GM12878 (cell line): ENCODE results near the gene MKRN1. TPM values are rescaled to one million over a fixed set of nuclear protein-coding genes. Genes with fewer than 3 reads are reported as not detected.
"Not testable (repeated sequence)": the region's sequence is repeated elsewhere in the genome, so short reads cannot be mapped to it uniquely, and the experiment has no call there.

ENCODE experiments used
- ATAC-seq: fragments of 200-7000 bp; cut with Tn5 transposase; 3 replicates; pipeline ENCODE4 v1.9.1; 2020; ENCODE audit warnings: mild to moderate bottlenecking, moderate library complexity
- BruUV-seq: library from RNA; stranded (reverse); fragments of 400-500 nt; replicated peaks from 2 replicates; lab custom pipeline; 2021; lab: Mats Ljungman, UMichigan
- CTCF ChIA-PET: fragments of 300-600 bp; sonication (Branson Sonifier 250); formaldehyde crosslinking; extraction: SDS; loops from one replicate; lab custom pipeline; 2021; ENCODE audit warnings: inconsistent platforms; lab: Yijun Ruan, JAX
- POLR2A ChIA-PET: fragments of 350-600 bp; formaldehyde crosslinking; extraction: SDS; loops from one replicate; lab custom pipeline; 2021; ENCODE audit warnings: inconsistent platforms; lab: Charles Lee
- RAD21 ChIA-PET: fragments of 300-600 bp; sonication (Branson Sonifier 250); formaldehyde crosslinking; loops from one replicate; lab custom pipeline; 2023; ENCODE audit warnings: antibody characterized with exemption; ENCODE audit not compliant: unreplicated experiment; lab: Charles Lee
- SMC1A ChIA-PET: fragments of 300-600 bp; sonication (Branson Sonifier 250); formaldehyde crosslinking; loops from one replicate; lab custom pipeline; 2023; ENCODE audit not compliant: unreplicated experiment, uncharacterized antibody; lab: Charles Lee
- DNase-seq: peaks from one replicate; pipeline ENCODE4 v3.0.0-alpha.2; 2011; ENCODE audit warnings: low read depth, low spot score
- FAIRE-seq: peaks from 3 replicates; lab custom pipeline; 2011; peaks lifted over from hg19 to GRCh38; lab: Jason Lieb, UNC
- H2AFZ ChIP-seq: 2 replicates; pipeline ENCODE4 v1.6.0; 2011; ENCODE audit warnings: low read depth, low read length, control low read depth; ENCODE audit not compliant: control insufficient read depth
- H3K27ac ChIP-seq: 2 replicates; pipeline ENCODE4 v1.5.1; 2011; ENCODE audit warnings: control low read depth; ENCODE audit not compliant: control insufficient read depth, insufficient read depth
- H3K27me3 ChIP-seq, 2 experiments: replicated peaks in 1 of 2; 2 replicates each; pipeline versions ENCODE4 v1.6.0 to v1.6.1; 2011; ENCODE audit warnings: low read length in 1 of 2; ENCODE audit not compliant: control insufficient read depth in 2 of 2, insufficient read depth in 2 of 2
- H3K36me3 ChIP-seq, 2 experiments: 2 replicates each; pipeline ENCODE4 v1.5.1; 2011; ENCODE audit warnings: low read length in 1 of 2; ENCODE audit not compliant: control insufficient read depth in 2 of 2, insufficient read depth in 2 of 2
- H3K4me1 ChIP-seq: 2 replicates; pipeline ENCODE4 v1.6.1; 2011; ENCODE audit warnings: mild to moderate bottlenecking, low read length, moderate library complexity, mixed read lengths; ENCODE audit not compliant: control insufficient read depth, insufficient read depth
- H3K4me2 ChIP-seq: 2 replicates; pipeline ENCODE4 v1.6.0; 2011; ENCODE audit warnings: control low read depth; ENCODE audit not compliant: control insufficient read depth, insufficient read depth
- H3K4me3 ChIP-seq: fragments of 200-600 bp; sonication (generic); 2 replicates; pipeline ENCODE4 v1.5.1; 2016
- H3K79me2 ChIP-seq: 2 replicates; pipeline ENCODE4 v1.6.0; 2011; ENCODE audit warnings: low read length; ENCODE audit not compliant: control insufficient read depth, insufficient read depth
- H3K9ac ChIP-seq: 2 replicates; pipeline ENCODE4 v1.8.0; 2011; ENCODE audit warnings: low read length, control low read depth, mixed read lengths; ENCODE audit not compliant: control insufficient read depth, insufficient read depth
- H3K9me3 ChIP-seq: replicated peaks from 3 replicates; pipeline ENCODE4 v1.5.1; 2011; ENCODE audit warnings: mild to moderate bottlenecking, low read length; ENCODE audit not compliant: control insufficient read depth, insufficient read depth
- H4K20me1 ChIP-seq: 2 replicates; pipeline ENCODE4 v1.6.0; 2011; ENCODE audit not compliant: control insufficient read depth, insufficient read depth
- DPF2 ChIP-seq: fragments of 450-650 bp; IDR thresholded peaks from 2 replicates; pipeline ENCODE4 v1.6.1; 2017; ENCODE audit warnings: mild to moderate bottlenecking
- ZBTB40 ChIP-seq: fragments of 450-650 bp; IDR thresholded peaks from 2 replicates; pipeline ENCODE4 v1.6.1; 2016; ENCODE audit warnings: mild to moderate bottlenecking, moderate library complexity, borderline replicate concordance
- WGBS: methylation state at CpG from one replicate; pipeline ENCODE4 v1.1.6; 2016; ENCODE audit warnings: low lambda C conversion rate; ENCODE audit not compliant: insufficient replicate concordance, insufficient coverage; ENCODE audit errors: missing lambda C conversion rate; 5-methylcytosine and 5-hydroxymethylcytosine counted together
- in situ Hi-C: fragments of 300-500 bp; cut with MboI; formaldehyde crosslinking; loops from 9 replicates; pipeline ENCODE4 v1.14.3; 2018; ENCODE audit warnings: mixed read lengths
- intact Hi-C: fragments of 100-400 bp; cut with micrococcal nuclease; formaldehyde crosslinking; loops from one replicate; pipeline ENCODE4 v1.14.2; 2022; ENCODE audit not compliant: unreplicated experiment
- polyA plus RNA-seq, 11 experiments: library from polyadenylated mRNA; depleted of rRNA in 4 of 11; unstranded in 6 of 11; stranded (reverse) in 5 of 11; fragments of >200 nt; fragmentation: Nextera tagmentation in 4 of 11; fragmentation: Illumina TruSeq in 1 of 11; extraction: Ambion mirVana in 4 of 11; extraction: Trizol in 1 of 11; gene quantifications; 1 replicate in 1 of 11; 2 replicates in 10 of 11; pipeline versions ENCODE4 v1.2.1 to v1.2.3, GENCODE V29; 2011 to 2016; ENCODE audit warnings: inconsistent platforms in 2 of 11, missing spikeins in 2 of 11, low read depth in 1 of 11
- total RNA-seq, 4 experiments: library from RNA; depleted of rRNA in 3 of 4; stranded (reverse); fragments of >200 nt in 3 of 4; fragmentation: Illumina TruSeq in 1 of 4; extraction: Trizol in 1 of 4; gene quantifications; 2 replicates each; pipeline versions ENCODE4 v1.2.1 to v1.2.3, GENCODE V29; 2013 to 2021

MKRN1 gene
- total and polyA plus RNA-seq, 10 of the 15 experiments (the other 5 are each of a cell fraction or from before 2014, with no cell fraction given) = 19.1 to 61.3 (median 50.6) TPM

- ATAC-seq (no peak), DNase-seq (no peak), FAIRE-seq (no peak)
- 56% methylated on average over 4 of the region's 4 CpGs for WGBS
- no peaks in the 10 kb centered on the region for H3K36me3 ChIP-seq
- CTCF ChIA-PET = interaction anchor here (0.6 kb wide), 1 partner anchor 226 kb away, joined by 3 read pairs; no protein-coding TSS in a partner anchor
- H3K4me1 ChIP-seq = no peaks in the 10 kb centered on the region
- H3K4me2 ChIP-seq = no peak overlapping the region
- H4K20me1 ChIP-seq = no peaks in the 10 kb centered on the region
- SMC1A ChIA-PET = no interaction called here
- RAD21 ChIA-PET = no interaction called here
- POLR2A ChIA-PET = no interaction called here
- H3K9me3 ChIP-seq = no peaks in the 10 kb centered on the region
- H3K27me3 ChIP-seq = no peaks in the 10 kb centered on the region; a peak in 1 of 4 replicates
- in situ Hi-C loops = no loop called here
- H2AFZ ChIP-seq = no peak overlapping the region
- no TSS peak for BruUV-seq
- H3K79me2 ChIP-seq = no peaks in the 10 kb centered on the region
- intact Hi-C loops = no loop called here
- no peak overlapping the region for H3K9ac ChIP-seq
- no peak overlapping the region for H3K27ac ChIP-seq
- no peak overlapping the region for H3K4me3 ChIP-seq
- TF ChIP-seq DPF2 = no peak
- no peak for TF ChIP-seq ZBTB40
Measured at GRCh38 chr7:140418653-140419052, 60.7 kb downstream of the MKRN1 start.

- H3K4me3 ChIP-seq, H3K4me2 ChIP-seq, intact Hi-C loops, H2AFZ ChIP-seq, H3K36me3 ChIP-seq, RAD21 ChIA-PET, H3K27me3 ChIP-seq, in situ Hi-C loops, H4K20me1 ChIP-seq, H3K27ac ChIP-seq, H3K79me2 ChIP-seq, ATAC-seq, H3K4me1 ChIP-seq, DNase-seq, H3K9ac ChIP-seq, BruUV-seq, H3K9me3 ChIP-seq, POLR2A ChIA-PET, SMC1A ChIA-PET, CTCF ChIA-PET, FAIRE-seq: not testable (repeated sequence)
- 32% methylated on average over 2 of the region's 5 CpGs for WGBS
Measured at GRCh38 chr7:140418156-140418472, 61.2 kb downstream of the MKRN1 start.
